ENCODE measurements around the gene KDM1A.

GRCh38 chr1:22978299-22978698 lies 41.0 kb upstream of the KDM1A start:
- TF ChIP-seq EZH2 (IDR thresholded peaks at IDR 0.05; ENCODE audit: low read length) (no peak), CTCF (optimal IDR thresholded peaks at IDR 0.05 in 1 of 3, IDR thresholded peaks at IDR 0.05 in 1 of 3, conservative IDR thresholded peaks at IDR 0.05 in 1 of 3; ENCODE audit: extremely low read depth in 1 of 3, insufficient read depth in 2 of 3, low read length in 3 of 3) (no peak)
